SK-N-SH treated with all-trans-retinoic acid at 6 μM for 48 hours (cell line): ENCODE data around the gene TOR1AIP1.

Source experiments
- PATZ1 ChIP-seq: fragments of 250-450 bp; sonication (Bioruptor Pico); IDR thresholded peaks from 2 replicates; pipeline ENCODE4 v1.8.0; 2020; ENCODE audit warnings: mild to moderate bottlenecking, moderate library complexity, borderline replicate concordance
- SNAI2 ChIP-seq: fragments of 250-450 bp; sonication (Bioruptor Pico); IDR thresholded peaks from 2 replicates; pipeline ENCODE4 v1.5.0; 2020; ENCODE audit warnings: mild to moderate bottlenecking, moderate library complexity
- TCF4 ChIP-seq: fragments of 250-450 bp; sonication (Bioruptor Pico); IDR thresholded peaks from 2 replicates; pipeline ENCODE4 v1.8.0; 2021; ENCODE audit warnings: mild to moderate bottlenecking, moderate library complexity, borderline replicate concordance
- ZFP3 ChIP-seq: fragments of 250-450 bp; sonication (Bioruptor Pico); IDR thresholded peaks from 2 replicates; pipeline ENCODE4 v1.5.0; 2020; ENCODE audit warnings: mild to moderate bottlenecking, moderate library complexity
- ZNF565 ChIP-seq: fragments of 450-650 bp; formaldehyde crosslinking; conservative IDR thresholded peaks from 2 replicates; pipeline ENCODE4 v1.5.0; 2020; ENCODE audit warnings: low read depth, mild to moderate bottlenecking, moderate library complexity
- ZNF8 ChIP-seq: fragments of 450-650 bp; formaldehyde crosslinking; IDR thresholded peaks from 2 replicates; pipeline ENCODE4 v1.5.0; 2020; ENCODE audit warnings: mild to moderate bottlenecking, moderate library complexity

- TF ChIP-seq ZFP3 (no peak), PATZ1 (no peak), ZNF565 (CRISPR knock-in tag) (no peak), ZNF8 (CRISPR knock-in tag) (no peak), TCF4 (CRISPR knock-in tag) (no peak), SNAI2 (no peak)
These were observed 25.1 kb upstream of the TOR1AIP1 start for GRCh38 chr1:179857009-179857408.
